ENCODE data around the gene MTARC2.

MTARC2 gene

GRCh38 chr1:220767312-220768125 lies 19.4 kb downstream of the MTARC2 start:
- Histone ChIP-seq H3K9ac (ENCODE audit: low read length) (peak overlapping the region; percentile 9), H3K23ac (ENCODE audit: low read length in 2 of 2) (no peak overlapping the region), H2BK5ac (ENCODE audit: low read depth, low read length, poor library complexity, severe bottlenecking) (no peak overlapping the region), H3K27me3 (ENCODE audit: control insufficient read depth in 1 of 2, insufficient read depth in 1 of 2, low read length in 2 of 2) (no peaks in the 10 kb centered on the region), H2BK120ac (ENCODE audit: low read depth, low read length) (no peak overlapping the region), H3K79me1 (replicated peaks; ENCODE audit: low read length, poor library complexity, severe bottlenecking) (no peaks in the 10 kb centered on the region), H3K4me3 (ENCODE audit: insufficient read depth in 1 of 2, low read depth in 1 of 2, low read length in 2 of 2) (peak overlapping the region in 1 of 2 experiments; percentile 5), H3K4me2 (ENCODE audit: low read length, poor library complexity, severe bottlenecking) (no peak overlapping the region), H3K9me3 (ENCODE audit: control insufficient read depth, low read length) (no peaks in the 10 kb centered on the region), H2BK15ac (ENCODE audit: low read depth, poor library complexity, severe bottlenecking) (no peak overlapping the region), H3K27ac (ENCODE audit: low read length, poor library complexity, severe bottlenecking) (no peak overlapping the region), H3K4ac (ENCODE audit: low read depth in 1 of 2, low read length in 2 of 2) (no peak overlapping the region), H3K18ac (ENCODE audit: low read depth in 1 of 2, low read length in 2 of 2) (no peak overlapping the region), H3K36me3 (ENCODE audit: control insufficient read depth in 1 of 2, insufficient read depth in 2 of 2, low read depth in 1 of 2, low read length in 2 of 2) (peaks cover 0 to 12% of the 10 kb centered on the region in 2 experiments), H2AFZ (ENCODE audit: low read depth, low read length) (no peak overlapping the region), H2AK5ac (ENCODE audit: low read length, severe bottlenecking) (no peak overlapping the region), H4K91ac (ENCODE audit: low read length) (no peak overlapping the region), H2BK12ac (ENCODE audit: low read length in 2 of 2) (no peak overlapping the region), H3K4me1 (ENCODE audit: control insufficient read depth, insufficient read depth, low read depth, low read length) (no peaks in the 10 kb centered on the region), H3K14ac (ENCODE audit: low read length in 2 of 2) (no peak overlapping the region), H4K8ac (ENCODE audit: low read length) (no peak overlapping the region)
- peak; percentile 71 for DNase-seq
- 83% methylated on average over 3 of the region's 8 CpGs for WGBS

GRCh38 chr1:220768126-220768601 lies 20.0 kb downstream of the MTARC2 start:
- Histone ChIP-seq H2BK12ac (ENCODE audit: low read length in 2 of 2) (no peak overlapping the region), H3K14ac (ENCODE audit: low read length in 2 of 2) (no peak overlapping the region), H3K18ac (ENCODE audit: low read depth in 1 of 2, low read length in 2 of 2) (no peak overlapping the region), H3K79me1 (replicated peaks; ENCODE audit: low read length, poor library complexity, severe bottlenecking) (no peaks in the 10 kb centered on the region), H2BK120ac (ENCODE audit: low read depth, low read length) (no peak overlapping the region), H3K27ac (ENCODE audit: low read length, poor library complexity, severe bottlenecking) (no peak overlapping the region), H4K91ac (ENCODE audit: low read length) (no peak overlapping the region), H2BK15ac (ENCODE audit: low read depth, poor library complexity, severe bottlenecking) (no peak overlapping the region), H3K4me2 (ENCODE audit: low read length, poor library complexity, severe bottlenecking) (no peak overlapping the region), H2AFZ (ENCODE audit: low read depth, low read length) (no peak overlapping the region), H3K4ac (ENCODE audit: low read depth in 1 of 2, low read length in 2 of 2) (no peak overlapping the region), H3K27me3 (ENCODE audit: control insufficient read depth in 1 of 2, insufficient read depth in 1 of 2, low read length in 2 of 2) (no peaks in the 10 kb centered on the region), H3K9ac (ENCODE audit: low read length) (no peak overlapping the region), H3K23ac (ENCODE audit: low read length in 2 of 2) (no peak overlapping the region), H3K4me3 (ENCODE audit: insufficient read depth in 1 of 2, low read depth in 1 of 2, low read length in 2 of 2) (peak overlapping the region in 1 of 2 experiments; percentile 5), H2AK5ac (ENCODE audit: low read length, severe bottlenecking) (no peak overlapping the region), H3K36me3 (ENCODE audit: control insufficient read depth in 1 of 2, insufficient read depth in 2 of 2, low read depth in 1 of 2, low read length in 2 of 2) (peaks cover 0 to 9% of the 10 kb centered on the region in 2 experiments), H2BK5ac (ENCODE audit: low read depth, low read length, poor library complexity, severe bottlenecking) (no peak overlapping the region), H4K8ac (ENCODE audit: low read length) (no peak overlapping the region), H3K4me1 (ENCODE audit: control insufficient read depth, insufficient read depth, low read depth, low read length) (no peaks in the 10 kb centered on the region), H3K9me3 (ENCODE audit: control insufficient read depth, low read length) (no peaks in the 10 kb centered on the region)
- WGBS: 67% methylated on average over 3 of the region's 5 CpGs
- no peak for DNase-seq

- H2BK5ac ChIP-seq (ENCODE audit: low read depth, low read length, poor library complexity, severe bottlenecking): no peak overlapping the region
- no peaks in the 10 kb centered on the region for H3K4me1 ChIP-seq (ENCODE audit: control insufficient read depth, insufficient read depth, low read depth, low read length)
- H2BK120ac ChIP-seq (ENCODE audit: low read depth, low read length): no peak overlapping the region
- H3K18ac ChIP-seq (ENCODE audit: low read depth in 1 of 2, low read length in 2 of 2): no peak overlapping the region
- no peak overlapping the region for H4K8ac ChIP-seq (ENCODE audit: low read length)
- no peaks in the 10 kb centered on the region for H3K79me1 ChIP-seq (replicated peaks; ENCODE audit: low read length, poor library complexity, severe bottlenecking)
- H3K9me3 ChIP-seq (ENCODE audit: control insufficient read depth, low read length): no peaks in the 10 kb centered on the region
- peaks cover 0 to 9% of the 10 kb centered on the region in 2 experiments for H3K36me3 ChIP-seq (ENCODE audit: control insufficient read depth in 1 of 2, insufficient read depth in 2 of 2, low read depth in 1 of 2, low read length in 2 of 2)
- H3K23ac ChIP-seq (ENCODE audit: low read length in 2 of 2): no peak overlapping the region
- H2BK12ac ChIP-seq (ENCODE audit: low read length in 2 of 2): no peak overlapping the region
- H3K9ac ChIP-seq (ENCODE audit: low read length): no peak overlapping the region
- H3K27me3 ChIP-seq (ENCODE audit: control insufficient read depth in 1 of 2, insufficient read depth in 1 of 2, low read length in 2 of 2): no peaks in the 10 kb centered on the region
- no peak overlapping the region for H2AK5ac ChIP-seq (ENCODE audit: low read length, severe bottlenecking)
- no peak overlapping the region for H2BK15ac ChIP-seq (ENCODE audit: low read depth, poor library complexity, severe bottlenecking)
- H3K4me2 ChIP-seq (ENCODE audit: low read length, poor library complexity, severe bottlenecking): no peak overlapping the region
- H3K14ac ChIP-seq (ENCODE audit: low read length in 2 of 2): no peak overlapping the region
- no peak for DNase-seq
- no peak overlapping the region for H3K27ac ChIP-seq (ENCODE audit: low read length, poor library complexity, severe bottlenecking)
- H3K4me3 ChIP-seq (ENCODE audit: insufficient read depth in 1 of 2, low read depth in 1 of 2, low read length in 2 of 2): no peak overlapping the region
- WGBS: over 99% methylated on average over 9 of the region's 13 CpGs
- no peak overlapping the region for H3K4ac ChIP-seq (ENCODE audit: low read depth in 1 of 2, low read length in 2 of 2)
- no peak overlapping the region for H4K91ac ChIP-seq (ENCODE audit: low read length)
- H2AFZ ChIP-seq (ENCODE audit: low read depth, low read length): no peak overlapping the region
Observed at GRCh38 chr1:220769205-220769604, 21.1 kb downstream of the MTARC2 start.

GRCh38 chr1:220770245-220770913 lies 22.3 kb downstream of the MTARC2 start:
- no peak overlapping the region for H4K8ac ChIP-seq (ENCODE audit: low read length)
- WGBS: 92% methylated on average over 7 of the region's 15 CpGs
- no peak overlapping the region for H3K4me3 ChIP-seq (ENCODE audit: insufficient read depth in 1 of 2, low read depth in 1 of 2, low read length in 2 of 2)
- H3K27ac ChIP-seq (ENCODE audit: low read length, poor library complexity, severe bottlenecking): no peak overlapping the region
- no peak overlapping the region for H2BK5ac ChIP-seq (ENCODE audit: low read depth, low read length, poor library complexity, severe bottlenecking)
- H2BK12ac ChIP-seq (ENCODE audit: low read length in 2 of 2): no peak overlapping the region
- no peak overlapping the region for H4K91ac ChIP-seq (ENCODE audit: low read length)
- DNase-seq: no peak
- no peaks in the 10 kb centered on the region for H3K79me1 ChIP-seq (replicated peaks; ENCODE audit: low read length, poor library complexity, severe bottlenecking)
- H3K4me1 ChIP-seq (ENCODE audit: control insufficient read depth, insufficient read depth, low read depth, low read length): no peaks in the 10 kb centered on the region
- H2BK120ac ChIP-seq (ENCODE audit: low read depth, low read length): no peak overlapping the region
- H2AFZ ChIP-seq (ENCODE audit: low read depth, low read length): no peak overlapping the region
- no peak overlapping the region for H3K14ac ChIP-seq (ENCODE audit: low read length in 2 of 2)
- H3K36me3 ChIP-seq (ENCODE audit: control insufficient read depth in 1 of 2, insufficient read depth in 2 of 2, low read depth in 1 of 2, low read length in 2 of 2): peaks cover 0 to 9% of the 10 kb centered on the region in 2 experiments
- H2AK5ac ChIP-seq (ENCODE audit: low read length, severe bottlenecking): no peak overlapping the region
- H3K27me3 ChIP-seq (ENCODE audit: control insufficient read depth in 1 of 2, insufficient read depth in 1 of 2, low read length in 2 of 2): no peaks in the 10 kb centered on the region
- H3K4ac ChIP-seq (ENCODE audit: low read depth in 1 of 2, low read length in 2 of 2): no peak overlapping the region
- no peak overlapping the region for H3K23ac ChIP-seq (ENCODE audit: low read length in 2 of 2)
- no peak overlapping the region for H3K18ac ChIP-seq (ENCODE audit: low read depth in 1 of 2, low read length in 2 of 2)
- H3K9me3 ChIP-seq (ENCODE audit: control insufficient read depth, low read length): no peaks in the 10 kb centered on the region
- H2BK15ac ChIP-seq (ENCODE audit: low read depth, poor library complexity, severe bottlenecking): no peak overlapping the region
- no peak overlapping the region for H3K4me2 ChIP-seq (ENCODE audit: low read length, poor library complexity, severe bottlenecking)
- H3K9ac ChIP-seq (ENCODE audit: low read length): no peak overlapping the region

Measured in mesenchymal stem cell (in vitro differentiated cells and primary cell).